NCI-H2107 treated with DMSO at 0.1 percent for 48 hours (cell line): ENCODE measurements around the gene NCBP2.

ENCODE experiments used
- DNase-seq: peaks from one replicate; lab custom pipeline; 2025; ENCODE audit not compliant: unreplicated experiment; lab: John Stamatoyannopoulos, UW

Gene NCBP2

GRCh38 chr3:196941729-196942225, 551 bp downstream of the NCBP2 start:
- DNase-seq = peak; percentile 59

- DNase-seq = no peak
Observed at GRCh38 chr3:196938576-196938975, 3.8 kb downstream of the NCBP2 start.

- no peak for DNase-seq
Observed at GRCh38 chr3:196938124-196938523, 4.2 kb downstream of the NCBP2 start.

GRCh38 chr3:196936288-196936687, 6.0 kb downstream of the NCBP2 start:
- DNase-seq = no peak

- no peak for DNase-seq
Observed at GRCh38 chr3:196932600-196932999, 9.7 kb downstream of the NCBP2 start.

- DNase-seq = peak; percentile 67
Observed at GRCh38 chr3:196931828-196932587, 10.3 kb downstream of the NCBP2 start.

- DNase-seq = no peak
Observed at GRCh38 chr3:196931157-196931556, 11.2 kb downstream of the NCBP2 start.

- DNase-seq = no peak
Observed at GRCh38 chr3:196927571-196928453, 14.5 kb downstream of the NCBP2 start.

- DNase-seq = no peak
Observed at GRCh38 chr3:196920733-196921132, 21.6 kb downstream of the NCBP2 start.

GRCh38 chr3:196918968-196919367, 23.4 kb downstream of the NCBP2 start:
- DNase-seq = no peak

GRCh38 chr3:196916995-196917394, 25.3 kb downstream of the NCBP2 start:
- no peak for DNase-seq

- no peak for DNase-seq
Observed at GRCh38 chr3:196916221-196916620, 26.1 kb downstream of the NCBP2 start.

- DNase-seq = no peak
Observed at GRCh38 chr3:196915375-196915774, 27.0 kb downstream of the NCBP2 start.

- no peak for DNase-seq
Observed at GRCh38 chr3:196914866-196915265, 27.5 kb downstream of the NCBP2 start.

- no peak for DNase-seq
Observed at GRCh38 chr3:196903740-196904139, 38.6 kb downstream of the NCBP2 start.

GRCh38 chr3:196902296-196902695, 40.0 kb downstream of the NCBP2 start:
- DNase-seq = no peak

- no peak for DNase-seq
Observed at GRCh38 chr3:196901768-196902167, 40.6 kb downstream of the NCBP2 start.

- DNase-seq = no peak
Observed at GRCh38 chr3:196896229-196896628, 46.1 kb downstream of the NCBP2 start.

- no peak for DNase-seq
Observed at GRCh38 chr3:196894557-196895295, 47.6 kb downstream of the NCBP2 start.

- no peak for DNase-seq
Observed at GRCh38 chr3:196889844-196890708, 52.3 kb downstream of the NCBP2 start.
